ENCODE data around the gene MEG3. TPM values are rescaled to one million over a fixed set of nuclear protein-coding genes. Genes with fewer than 3 reads are reported as not detected.

The MEG3 gene
- total RNA-seq, 1 donor from 2014 or later = 20.6 TPM

DNA sequence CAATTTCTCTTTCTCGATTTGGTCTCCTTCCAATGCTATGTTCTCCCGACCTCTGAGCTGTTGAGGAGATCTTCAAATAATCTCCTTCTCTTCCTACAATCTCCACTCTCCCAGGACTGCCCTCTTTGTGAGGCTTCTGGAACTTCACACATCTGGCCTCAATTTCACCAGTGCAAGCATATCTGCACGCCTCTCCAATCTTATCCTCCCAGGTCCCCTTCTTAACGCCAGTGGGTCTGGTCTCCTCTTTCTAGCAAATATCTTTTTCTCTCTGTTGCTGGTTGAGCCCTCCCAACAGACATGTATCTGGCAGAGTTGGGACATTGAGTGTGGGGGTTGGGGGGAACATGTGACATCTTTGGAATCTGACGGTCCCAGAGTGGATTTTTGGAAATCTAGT lies 59.7 kb downstream of the MEG3 start:
- ATAC-seq = peak; percentile 21
- DNase-seq = no peak
- intact Hi-C loops (cut with micrococcal nuclease) = no loop called here

DNA sequence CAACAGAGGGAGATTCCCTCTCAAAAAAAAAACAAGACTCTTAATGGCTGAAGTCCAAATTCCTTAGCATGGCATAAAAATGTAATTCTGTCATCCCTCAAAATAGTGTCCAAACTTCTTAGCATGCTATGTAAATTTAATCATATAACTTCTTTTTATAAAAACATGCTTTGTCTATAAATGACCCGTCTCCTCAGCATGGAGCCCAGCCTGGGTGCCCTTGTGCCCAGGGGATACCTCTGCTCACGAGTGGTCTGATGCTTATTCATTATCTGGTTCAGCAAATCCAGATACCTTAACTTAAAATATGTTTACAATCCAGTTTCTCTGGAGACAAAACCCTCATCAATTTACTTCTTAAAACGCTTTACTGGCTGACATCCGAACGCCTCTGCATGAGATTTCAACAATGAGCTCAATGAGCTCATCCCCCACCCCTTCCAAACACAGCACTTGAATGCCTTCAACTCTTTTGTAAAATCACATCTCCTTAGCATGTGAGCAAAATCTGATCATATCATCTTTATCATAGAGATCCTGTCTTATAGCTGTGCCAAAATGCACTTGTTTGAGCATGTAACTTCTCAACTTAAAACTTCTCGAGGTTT lies 61.9 kb downstream of the MEG3 start:
- intact Hi-C loops (cut with micrococcal nuclease) = no loop called here
- DNase-seq (no peak), ATAC-seq (no peak)

DNA sequence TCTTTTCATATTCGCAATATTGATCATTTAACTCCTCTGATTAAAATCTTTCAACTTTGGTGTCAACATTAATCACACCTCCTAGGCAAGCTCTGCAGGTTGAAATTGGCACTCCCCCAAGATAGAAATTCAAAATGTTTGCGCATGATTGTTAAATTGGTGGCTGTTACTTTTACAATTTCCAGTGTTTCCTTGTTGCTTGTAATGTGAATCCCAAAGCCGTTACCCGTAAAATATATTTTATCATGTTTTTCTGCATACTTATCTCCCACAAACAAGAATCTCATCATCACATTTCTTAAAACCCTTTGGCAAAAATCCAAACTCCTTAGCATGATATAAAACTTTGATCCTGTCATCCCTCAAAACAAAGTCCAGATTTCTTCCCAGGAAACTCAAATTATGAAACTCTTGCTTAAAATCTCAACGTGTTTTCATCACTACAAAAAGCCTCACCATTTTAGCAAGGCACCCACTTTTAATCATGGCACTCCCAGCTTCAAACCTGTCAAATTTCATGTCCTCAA lies 62.9 kb downstream of the MEG3 start:
- no peak for DNase-seq
- no peak for ATAC-seq
- intact Hi-C loops (cut with micrococcal nuclease) = no loop called here

DNA sequence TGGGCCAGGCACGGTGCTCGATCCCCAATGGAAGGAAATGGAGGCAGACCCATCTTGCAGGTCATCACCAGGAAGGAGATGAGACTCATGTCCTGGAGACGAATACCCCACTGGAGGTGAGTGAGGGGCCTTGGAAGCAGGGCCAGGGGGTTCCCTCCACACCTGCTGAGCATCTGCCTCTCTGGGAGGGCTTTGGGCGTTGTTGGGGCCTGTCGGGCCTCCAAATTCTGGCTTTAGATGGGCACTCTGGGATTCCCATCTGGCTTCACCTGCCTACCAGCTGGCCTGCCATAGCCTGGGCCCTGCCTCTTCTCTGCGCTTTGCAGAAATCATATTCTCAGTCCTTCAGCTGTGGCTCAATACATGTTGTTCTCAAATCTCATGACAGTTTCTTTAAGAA lies 63.7 kb downstream of the MEG3 start:
- DNase-seq (peak; percentile 15), ATAC-seq (no peak)
- intact Hi-C loops (cut with micrococcal nuclease) = no loop called here

DNA sequence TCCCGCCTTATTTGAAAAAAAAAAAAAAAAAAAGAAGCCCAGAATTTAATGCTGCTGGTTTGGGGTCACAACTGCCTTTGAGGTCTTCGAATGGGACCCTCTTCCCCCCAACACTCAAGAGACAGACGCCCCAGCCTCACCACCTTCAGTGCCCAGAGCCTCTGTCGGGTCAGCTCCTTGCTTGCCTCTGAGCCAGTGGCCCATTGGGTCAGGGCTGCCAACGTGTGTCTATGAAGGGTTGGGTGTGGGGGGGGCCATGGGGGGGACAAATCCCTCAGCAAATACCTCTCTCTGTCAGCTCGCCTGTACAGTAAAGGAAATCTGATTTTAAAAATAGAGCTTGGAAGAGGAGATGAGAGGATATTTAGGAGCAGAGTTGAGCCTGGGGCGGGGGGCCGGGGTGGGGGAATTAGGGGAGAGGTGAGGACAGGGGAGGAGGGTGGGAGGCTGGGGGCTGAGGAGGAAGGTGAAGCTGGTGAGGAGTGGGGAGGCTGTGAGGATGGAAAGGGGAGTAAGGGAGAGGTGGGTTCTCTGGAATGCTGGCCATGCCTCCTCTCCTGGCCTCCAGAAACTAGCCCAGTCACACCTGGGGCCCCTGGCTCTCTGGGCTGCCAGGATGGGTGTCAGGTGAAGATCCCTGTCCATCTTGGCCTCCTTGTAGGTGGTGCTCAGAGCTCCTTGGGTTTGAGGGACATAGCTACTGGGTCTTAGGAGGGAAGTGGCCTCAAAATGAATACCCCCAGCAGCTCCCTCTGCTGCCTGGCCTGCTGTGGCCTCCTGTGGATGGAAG lies 64.3 kb downstream of the MEG3 start:
- intact Hi-C loops (cut with micrococcal nuclease) = no loop called here
- peak; percentile 16 for DNase-seq
- no peak for ATAC-seq

DNA sequence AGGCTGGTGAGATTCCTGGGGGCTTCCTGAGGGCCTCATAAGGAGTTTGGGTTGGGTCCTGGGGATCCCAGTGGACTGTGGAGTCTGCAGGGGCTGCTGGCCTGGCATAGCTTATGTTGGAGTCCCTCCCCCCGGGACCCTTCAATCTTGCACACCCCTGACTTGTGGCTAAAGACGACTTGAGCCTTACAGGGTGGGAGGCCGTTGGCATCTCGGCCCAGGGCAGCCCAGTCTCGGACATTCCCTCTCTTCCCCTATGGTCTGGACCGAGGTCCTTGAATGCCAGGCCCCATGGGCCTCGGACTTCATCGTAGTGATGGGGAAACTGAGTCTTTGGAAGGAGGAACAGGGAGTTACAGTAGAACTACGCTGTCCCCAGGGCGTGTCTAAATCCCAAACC lies 65.1 kb downstream of the MEG3 start:
- intact Hi-C loops (cut with micrococcal nuclease) = no loop called here
- ATAC-seq = no peak
- DNase-seq = peak; percentile 7

DNA sequence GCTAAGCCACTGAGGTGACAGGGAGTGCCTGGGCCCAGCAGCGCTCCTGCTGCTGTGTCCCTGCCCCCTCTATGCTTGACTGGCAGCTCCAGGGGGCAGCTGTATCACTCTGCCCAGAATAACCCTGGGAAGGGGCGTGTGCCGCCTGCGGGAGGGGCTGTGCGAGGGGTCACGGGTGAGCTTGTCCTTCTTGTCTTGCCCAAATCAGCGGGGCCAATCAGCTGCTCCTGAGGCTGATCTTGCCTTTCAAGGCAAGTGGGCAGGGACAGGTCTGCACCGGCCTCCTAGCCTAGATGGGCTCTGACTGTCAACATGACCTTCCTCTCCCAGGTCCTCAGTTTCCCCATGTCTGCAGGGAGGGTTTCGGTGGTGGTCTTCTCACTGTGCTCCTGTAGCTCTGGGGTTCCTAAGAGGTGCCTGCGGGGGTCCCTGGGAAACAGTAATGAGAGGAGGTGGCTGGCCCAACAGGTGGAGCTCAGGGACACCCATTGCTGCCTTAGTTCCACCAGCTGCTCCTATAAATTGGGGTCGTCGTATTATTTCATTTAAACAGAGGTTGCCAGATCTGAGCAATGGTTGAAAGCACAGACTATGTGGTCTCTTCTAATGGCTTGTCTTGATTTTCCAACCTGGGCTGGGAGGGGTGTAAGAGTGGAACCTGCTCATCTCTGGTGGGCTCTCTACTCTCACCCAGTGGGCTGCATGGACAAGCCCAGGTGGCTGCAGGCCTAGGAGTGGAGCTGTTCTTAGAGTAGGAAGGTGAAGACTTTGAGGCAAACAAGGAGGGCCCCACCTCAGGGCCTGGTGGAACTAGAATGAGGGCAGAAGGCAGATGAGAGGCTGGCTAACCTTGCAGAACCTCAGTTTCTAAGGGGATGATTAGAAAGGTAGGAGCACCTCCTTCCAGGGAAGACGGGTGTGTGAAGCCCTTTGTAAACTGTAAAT lies 65.9 kb downstream of the MEG3 start:
- DNase-seq (peak; percentile 11), ATAC-seq (no peak)
- intact Hi-C loops (cut with micrococcal nuclease) = no loop called here

DNA sequence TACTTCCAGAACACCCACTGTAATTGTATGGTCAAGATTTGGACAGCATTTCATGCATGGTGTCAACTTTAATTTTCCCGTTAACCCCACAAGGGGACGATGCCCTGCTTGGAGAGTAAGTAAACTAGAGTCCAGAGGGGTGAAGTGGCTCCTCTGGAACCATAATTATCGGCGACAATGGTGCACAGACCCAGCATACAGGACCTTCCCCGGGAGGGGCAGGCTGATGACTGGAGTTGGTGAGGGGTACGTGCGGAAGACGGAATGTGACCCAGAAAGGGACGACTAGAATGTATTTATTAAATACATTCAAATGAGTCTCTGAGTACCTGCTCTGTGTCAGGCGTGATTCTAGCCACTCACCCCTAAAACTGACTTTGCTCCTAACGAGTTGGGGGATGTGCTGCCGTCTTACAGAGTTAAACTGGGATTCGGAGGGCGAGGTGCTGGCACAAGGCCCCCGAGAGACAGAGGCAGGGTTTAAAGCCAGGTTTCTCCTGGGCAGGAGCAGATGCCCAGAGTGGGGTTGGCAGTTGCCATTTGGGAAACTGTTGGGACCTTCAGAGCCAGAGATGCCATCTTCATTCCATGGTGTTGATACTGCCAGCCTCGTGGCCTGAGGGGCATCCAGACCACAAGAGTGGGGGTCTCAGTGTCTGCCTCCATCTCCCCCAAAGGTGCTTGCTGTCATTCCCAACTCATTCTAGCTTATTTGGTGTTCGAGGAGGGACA lies 66.7 kb downstream of the MEG3 start:
- intact Hi-C loops (cut with micrococcal nuclease) = no loop called here
- DNase-seq (no peak), ATAC-seq (no peak)

DNA sequence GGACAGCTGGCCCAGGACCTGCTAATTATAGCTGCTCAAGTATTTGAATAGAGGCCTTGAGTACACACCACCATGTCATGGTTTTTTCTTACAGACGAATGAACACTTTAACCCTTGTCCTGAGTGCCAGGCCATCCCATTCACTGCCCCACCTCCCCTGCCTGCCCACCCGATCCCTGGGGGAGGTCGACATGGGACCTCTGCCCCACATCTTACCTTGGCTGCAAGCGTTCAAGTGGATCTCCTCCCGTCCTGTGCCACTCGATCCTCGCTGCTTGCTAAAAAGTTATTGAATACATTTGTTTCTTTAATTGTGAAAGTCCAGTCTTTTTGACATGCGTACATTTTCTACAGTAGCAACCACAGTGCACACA lies 67.3 kb downstream of the MEG3 start:
- no peak for DNase-seq
- intact Hi-C loops (cut with micrococcal nuclease) = no loop called here
- no peak for ATAC-seq

DNA sequence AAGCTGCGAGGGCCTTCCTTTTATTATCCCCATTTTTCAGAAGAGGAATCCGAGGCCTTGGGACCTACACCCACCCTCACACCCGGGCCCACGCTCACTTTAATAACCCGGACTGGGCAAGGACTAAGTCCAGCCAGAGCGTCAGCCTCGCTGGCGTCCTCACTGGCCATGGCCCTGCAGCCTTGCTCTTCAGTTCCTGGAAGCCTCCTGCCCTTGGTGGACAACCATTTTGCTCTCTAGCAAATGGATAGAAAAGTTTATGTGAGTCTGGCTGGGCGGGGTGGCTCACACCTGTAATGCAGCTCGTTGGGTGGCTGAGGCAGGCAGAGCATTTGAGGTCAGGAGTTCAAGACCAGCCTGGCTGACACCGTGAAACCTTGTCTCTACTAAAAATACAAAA lies 67.8 kb downstream of the MEG3 start:
- DNase-seq (no peak), ATAC-seq (no peak)
- intact Hi-C loops (cut with micrococcal nuclease) = no loop called here

DNA sequence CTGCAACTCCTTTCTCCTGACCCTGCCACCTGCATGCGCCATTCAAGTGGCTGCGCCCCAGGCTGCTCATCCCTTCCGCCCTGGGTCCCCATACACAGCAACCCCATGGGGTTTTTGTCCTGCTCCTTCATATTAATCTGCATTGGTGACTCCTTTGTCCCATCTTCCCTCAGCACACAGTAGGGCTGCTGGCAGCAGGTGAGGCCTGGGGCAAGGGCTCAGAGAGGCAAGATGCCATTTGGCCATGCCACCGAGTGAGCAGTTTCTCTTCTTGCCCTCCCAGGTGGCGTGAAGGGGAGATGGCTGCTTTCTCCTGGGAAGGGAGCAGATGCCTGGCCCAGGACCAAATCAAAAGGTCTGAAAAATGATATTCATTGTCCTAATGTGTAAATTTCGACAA lies 68.5 kb downstream of the MEG3 start:
- ATAC-seq (no peak), DNase-seq (no peak)
- intact Hi-C loops (cut with micrococcal nuclease) = no loop called here

DNA sequence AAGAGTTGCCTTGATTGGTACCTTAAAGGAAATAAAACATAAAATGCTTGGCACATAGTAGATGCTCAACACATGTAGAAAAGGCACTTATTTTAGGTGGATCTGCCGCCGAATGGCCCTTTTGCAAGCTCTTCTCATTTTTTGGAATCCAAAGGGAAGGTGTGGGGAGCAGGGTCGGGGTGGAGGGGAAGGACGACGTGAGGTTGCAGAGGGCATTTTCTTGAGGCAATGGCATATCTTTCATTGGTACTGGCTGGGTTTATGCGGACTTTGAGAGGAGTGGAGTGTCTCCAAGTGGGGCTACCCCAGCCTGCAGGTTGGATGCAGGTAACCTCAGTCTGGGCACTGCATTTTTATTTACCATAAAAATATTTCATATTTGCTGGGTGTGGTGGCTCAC lies 69.5 kb downstream of the MEG3 start:
- DNase-seq (no peak), ATAC-seq (no peak)
- intact Hi-C loops (cut with micrococcal nuclease) = no loop called here

DNA sequence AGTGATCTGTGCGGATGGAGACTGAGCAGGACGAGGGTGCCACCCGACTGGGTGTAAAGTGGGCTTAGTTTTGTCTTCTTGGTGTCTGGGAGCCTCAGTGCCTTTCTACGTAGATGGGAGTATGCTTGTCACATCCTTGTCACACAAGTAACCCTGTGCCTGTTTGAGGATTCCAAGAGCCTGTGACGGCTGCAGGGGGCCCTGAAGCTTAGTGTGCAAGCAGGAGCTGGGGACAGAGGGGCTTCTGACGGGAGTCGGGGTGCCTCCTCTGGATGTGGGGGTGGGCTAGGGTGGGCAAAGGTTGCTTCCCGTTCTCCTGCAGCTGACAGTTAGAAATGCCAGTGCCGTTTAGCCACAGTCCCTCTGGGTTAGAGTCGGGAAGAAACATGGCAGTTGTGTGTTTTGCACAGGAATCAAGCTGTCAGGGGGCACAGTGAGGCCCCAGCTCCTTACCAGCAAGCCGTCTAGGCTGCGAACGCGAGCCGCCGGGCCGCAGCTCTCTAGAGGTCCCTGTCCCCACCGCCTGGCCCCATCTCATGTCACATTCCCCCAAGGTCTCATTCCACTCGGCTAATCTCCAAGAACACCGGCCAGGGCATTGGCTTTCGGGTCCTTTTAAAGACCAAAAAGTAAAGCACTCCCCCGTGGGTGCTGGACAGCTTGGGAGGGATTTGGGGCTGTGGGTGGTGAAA lies 70.6 kb downstream of the MEG3 start:
- DNase-seq (no peak), ATAC-seq (no peak)

DNA sequence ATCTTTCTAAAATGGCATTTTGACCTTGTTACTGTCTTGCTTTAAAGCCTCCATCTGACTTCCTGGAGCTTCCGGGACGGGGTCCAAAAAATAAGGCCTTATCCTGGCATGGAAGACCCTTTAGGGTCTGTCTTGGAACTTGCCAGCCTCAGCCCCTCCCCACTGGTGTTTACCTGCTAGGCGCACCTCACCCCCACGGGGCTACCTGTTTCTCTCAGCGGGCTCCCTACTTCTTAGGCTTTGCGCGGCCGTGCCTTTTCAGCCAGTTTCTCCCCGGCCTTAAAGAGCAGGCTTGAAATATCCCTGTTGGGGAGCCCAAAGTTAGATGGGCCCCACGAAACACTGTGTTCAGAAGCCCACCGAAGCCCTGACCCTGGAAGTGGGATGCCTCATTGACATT lies 72.5 kb downstream of the MEG3 start:
- ATAC-seq = no peak
- DNase-seq = no peak
- intact Hi-C loops (cut with micrococcal nuclease) = no loop called here

More for the DNA sequence above, 70.6 kb downstream of the MEG3 start:
- intact Hi-C loops (cut with micrococcal nuclease) = no loop called here

DNA sequence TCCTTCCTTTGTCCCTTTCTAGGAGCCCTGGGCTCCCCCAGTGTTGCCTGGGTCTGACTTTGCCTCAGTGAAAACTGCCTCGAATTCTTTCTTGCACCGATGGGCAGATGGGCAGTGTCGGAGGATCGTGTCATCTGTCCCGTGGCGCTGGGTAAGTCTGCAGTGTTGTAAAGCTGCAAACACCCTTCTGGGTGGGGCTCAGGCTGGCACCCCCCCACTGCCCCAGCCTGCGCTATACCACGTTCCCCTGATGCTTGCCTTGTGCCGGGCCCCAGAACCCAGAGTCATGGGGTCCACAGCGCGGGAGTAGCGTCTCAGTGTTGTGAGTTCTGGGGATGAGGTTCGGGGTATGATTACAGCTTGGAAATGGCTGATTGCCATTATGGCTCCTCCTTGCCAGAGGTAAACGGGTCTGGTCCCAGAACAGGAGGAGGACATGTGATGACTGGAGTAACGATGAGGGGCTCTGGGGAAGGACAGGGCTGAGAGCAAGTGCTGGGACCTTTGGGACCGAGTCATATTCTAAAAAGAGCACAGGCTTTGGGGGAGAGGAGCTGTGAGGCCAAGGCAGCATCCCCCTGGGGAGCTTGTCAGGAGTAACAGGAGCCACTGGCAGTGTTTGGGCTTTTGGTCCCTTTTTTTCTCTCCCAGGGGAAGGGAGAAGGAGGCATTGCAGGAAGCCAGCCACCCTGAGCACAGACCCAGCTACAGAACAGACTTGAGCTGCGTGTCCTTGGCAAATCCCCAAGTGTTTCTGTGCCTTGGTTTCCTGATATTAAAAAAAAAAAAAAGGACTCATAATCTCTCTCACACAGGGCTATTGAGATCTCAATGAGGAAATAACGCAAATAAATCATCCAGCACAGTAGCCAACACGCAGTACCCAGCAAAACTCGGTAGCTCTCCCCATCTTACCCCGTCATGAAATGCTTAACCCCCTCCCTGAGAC lies 73.3 kb downstream of the MEG3 start:
- ATAC-seq (peak; percentile 64), DNase-seq (peak; percentile 54)
- intact Hi-C loops (cut with micrococcal nuclease) = no loop called here

DNA sequence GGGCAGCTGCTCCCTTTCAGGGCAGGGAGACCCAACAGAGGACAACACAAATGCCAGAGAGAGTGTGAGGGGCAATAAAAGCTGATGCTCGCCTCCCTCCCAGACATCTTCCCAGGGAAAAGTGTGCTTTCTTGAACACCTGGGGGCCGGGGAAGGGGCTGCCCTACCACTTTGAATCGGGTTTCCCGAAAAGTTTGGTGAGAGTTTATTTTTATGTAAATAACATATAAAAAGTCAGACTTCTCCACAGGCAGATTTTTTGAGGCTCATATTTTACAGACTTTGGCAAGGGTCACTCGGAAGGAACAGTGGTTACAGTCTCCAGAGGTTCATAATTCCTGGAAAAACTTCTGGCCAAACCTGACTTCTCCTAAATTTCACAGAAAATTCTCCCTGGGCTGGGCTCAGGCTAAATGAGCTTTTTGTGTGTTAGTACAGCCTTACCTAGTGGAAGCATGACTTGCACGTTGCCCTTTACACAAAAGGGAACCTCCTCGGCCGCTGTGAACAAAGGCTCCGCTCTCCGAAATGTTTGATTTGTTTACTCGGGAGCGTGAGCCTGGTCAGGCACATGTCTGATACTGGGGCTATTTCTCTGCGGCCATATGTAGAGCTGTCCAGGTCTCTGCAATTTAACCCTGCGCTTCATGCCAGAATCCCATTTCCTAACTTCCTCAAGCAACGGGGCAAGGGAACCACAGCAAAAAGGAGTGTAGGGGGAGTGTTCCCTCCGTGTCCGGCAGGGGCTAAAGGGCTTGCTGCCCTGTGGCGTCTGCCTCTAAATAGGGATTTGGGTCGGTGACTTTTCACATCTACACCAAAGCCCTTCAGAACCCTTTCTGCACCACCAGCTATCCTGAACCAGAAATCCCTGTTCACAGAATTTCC lies 74.2 kb downstream of the MEG3 start:
- ATAC-seq (peak; percentile 74), DNase-seq (no peak)
- intact Hi-C loops (cut with micrococcal nuclease) = no loop called here
